Endothelial cell (in vitro differentiated cells): Measurements from ENCODE around the gene TRAF3. TPM values are rescaled to one million over a fixed set of nuclear protein-coding genes. Genes with fewer than 3 reads are reported as not detected.

ENCODE experiments used
- DNase-seq: peaks from one replicate; pipeline ENCODE4 v3.0.0; 2021; ENCODE audit warnings: low spot score
- H3K27ac Mint-ChIP-seq: one replicate; pipeline ENCODE4 v1.8.0; 2021; ENCODE audit warnings: mixed read lengths, inconsistent platforms; ENCODE audit not compliant: unreplicated experiment
- H3K27me3 Mint-ChIP-seq: one replicate; pipeline ENCODE4 v1.8.0; 2021; ENCODE audit warnings: mild to moderate bottlenecking, moderate library complexity, mixed read lengths, inconsistent platforms; ENCODE audit not compliant: unreplicated experiment
- H3K36me3 Mint-ChIP-seq: one replicate; pipeline ENCODE4 v1.8.0; 2021; ENCODE audit warnings: mild to moderate bottlenecking, low read depth, mixed read lengths, inconsistent platforms; ENCODE audit not compliant: unreplicated experiment
- H3K4me1 Mint-ChIP-seq: one replicate; pipeline ENCODE4 v1.8.0; 2021; ENCODE audit warnings: mild to moderate bottlenecking, mixed read lengths, inconsistent platforms; ENCODE audit not compliant: unreplicated experiment
- H3K4me3 Mint-ChIP-seq: one replicate; pipeline ENCODE4 v1.8.0; 2021; ENCODE audit warnings: mild to moderate bottlenecking, mixed read lengths, inconsistent platforms; ENCODE audit not compliant: unreplicated experiment
- H3K9me3 Mint-ChIP-seq: one replicate; pipeline ENCODE4 v1.8.0; 2021; ENCODE audit warnings: mixed read lengths, inconsistent platforms; ENCODE audit not compliant: unreplicated experiment
- total RNA-seq: library from RNA; stranded (reverse); fragmentation: NEBNext Ultra II Directional; extraction: Animal tissue kit (Norgen Biotek cat#: 25700); gene quantifications from one replicate; pipeline ENCODE4 v1.2.1, GENCODE V29; 2021; ENCODE audit not compliant: unreplicated experiment
- TF ChIP-seq, protein P1 (sequence below): fragments of 200-600 bp; sonication (generic); IDR thresholded peaks from one replicate; pipeline ENCODE4 v1.5.0; 2021; ENCODE audit warnings: antibody characterized with exemption; ENCODE audit not compliant: unreplicated experiment

The TRAF3 gene
- total RNA-seq, 1 donor from 2014 or later, result 9.7 TPM

DNA sequence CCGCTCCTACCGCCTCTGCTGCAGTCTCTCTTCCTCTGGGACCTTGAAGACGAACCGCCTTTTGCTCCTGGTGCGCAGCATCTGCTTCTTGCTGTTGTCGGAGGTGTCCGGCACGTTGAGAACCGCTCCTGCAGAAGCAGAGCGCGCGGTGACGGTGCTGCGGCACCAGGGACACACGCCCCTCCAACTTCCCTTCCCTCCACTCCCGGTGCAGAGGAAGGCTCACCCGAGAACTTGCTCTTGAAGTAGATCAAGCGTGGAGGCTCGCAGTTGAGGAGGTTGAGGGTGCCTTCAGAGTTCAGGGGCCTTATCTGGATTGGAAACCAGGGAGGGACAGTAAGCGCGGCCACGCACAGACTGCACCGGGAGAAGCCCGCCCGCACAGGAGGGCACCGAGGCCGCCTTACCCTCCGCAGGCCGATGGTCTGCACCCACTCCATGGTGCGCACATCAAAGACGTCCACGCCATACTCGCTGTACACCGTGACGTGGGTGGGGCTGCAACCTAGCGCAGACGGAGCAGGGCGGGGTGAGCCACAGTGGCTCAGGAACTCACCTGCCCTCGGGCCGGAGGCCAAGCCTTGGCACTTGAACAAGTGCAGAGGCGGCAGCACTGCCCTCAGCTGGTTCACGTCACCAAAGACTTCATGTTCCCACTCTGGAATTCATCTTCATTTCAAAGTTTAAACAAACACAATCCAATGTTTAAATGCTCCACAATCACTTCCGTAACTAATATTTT, 162.7 kb downstream of the TRAF3 start:
- DNase-seq, result no peak
- Mint-ChIP-seq H3K27me3 (peaks cover 10% of the 10 kb centered on the region), H3K4me3 (peak overlapping the region; percentile 76), H3K27ac (no peak overlapping the region), H3K9me3 (no peaks in the 10 kb centered on the region), H3K36me3 (peaks cover 49% of the 10 kb centered on the region), H3K4me1 (peaks cover 9% of the 10 kb centered on the region)
- TF ChIP-seq, protein P1, sequence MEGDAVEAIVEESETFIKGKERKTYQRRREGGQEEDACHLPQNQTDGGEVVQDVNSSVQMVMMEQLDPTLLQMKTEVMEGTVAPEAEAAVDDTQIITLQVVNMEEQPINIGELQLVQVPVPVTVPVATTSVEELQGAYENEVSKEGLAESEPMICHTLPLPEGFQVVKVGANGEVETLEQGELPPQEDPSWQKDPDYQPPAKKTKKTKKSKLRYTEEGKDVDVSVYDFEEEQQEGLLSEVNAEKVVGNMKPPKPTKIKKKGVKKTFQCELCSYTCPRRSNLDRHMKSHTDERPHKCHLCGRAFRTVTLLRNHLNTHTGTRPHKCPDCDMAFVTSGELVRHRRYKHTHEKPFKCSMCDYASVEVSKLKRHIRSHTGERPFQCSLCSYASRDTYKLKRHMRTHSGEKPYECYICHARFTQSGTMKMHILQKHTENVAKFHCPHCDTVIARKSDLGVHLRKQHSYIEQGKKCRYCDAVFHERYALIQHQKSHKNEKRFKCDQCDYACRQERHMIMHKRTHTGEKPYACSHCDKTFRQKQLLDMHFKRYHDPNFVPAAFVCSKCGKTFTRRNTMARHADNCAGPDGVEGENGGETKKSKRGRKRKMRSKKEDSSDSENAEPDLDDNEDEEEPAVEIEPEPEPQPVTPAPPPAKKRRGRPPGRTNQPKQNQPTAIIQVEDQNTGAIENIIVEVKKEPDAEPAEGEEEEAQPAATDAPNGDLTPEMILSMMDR, result no peak

DNA sequence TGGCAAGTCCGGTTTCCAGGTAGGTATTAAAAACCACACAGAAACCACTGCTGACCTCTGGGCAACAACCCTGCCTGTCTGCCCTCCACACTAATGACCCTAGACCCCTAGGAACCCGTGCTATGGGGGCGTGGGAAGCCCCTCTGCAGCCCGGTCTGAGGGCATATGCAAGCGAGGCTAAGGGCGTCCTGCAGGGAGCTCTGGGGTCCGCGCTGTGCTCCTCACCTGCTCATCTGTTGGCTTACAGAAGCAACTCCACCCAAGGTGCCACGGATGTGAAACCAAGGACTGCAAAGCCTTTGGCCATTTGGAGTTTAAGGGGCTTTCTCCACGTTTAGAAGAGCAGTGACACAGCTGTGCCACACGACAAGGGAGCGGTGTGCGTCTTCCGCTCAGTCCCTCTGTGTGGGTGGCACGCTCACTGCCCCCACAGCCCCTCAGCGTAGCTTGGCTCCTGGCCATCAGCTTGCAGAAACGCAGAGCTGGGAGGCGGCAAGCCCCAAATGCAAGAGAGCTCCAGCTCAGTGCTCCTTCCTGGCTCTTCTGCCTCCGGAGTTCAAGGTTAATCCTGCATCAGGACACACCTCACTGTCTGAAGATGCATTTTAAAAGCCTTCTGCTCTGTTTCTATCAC, 163.6 kb downstream of the TRAF3 start:
- Mint-ChIP-seq H3K36me3 (peaks cover 56% of the 10 kb centered on the region), H3K4me3 (no peak overlapping the region), H3K27ac (no peak overlapping the region), H3K27me3 (peaks cover 17% of the 10 kb centered on the region), H3K4me1 (peaks cover 9% of the 10 kb centered on the region), H3K9me3 (no peaks in the 10 kb centered on the region)
- no peak for DNase-seq
- TF ChIP-seq, protein P1, result no peak

DNA sequence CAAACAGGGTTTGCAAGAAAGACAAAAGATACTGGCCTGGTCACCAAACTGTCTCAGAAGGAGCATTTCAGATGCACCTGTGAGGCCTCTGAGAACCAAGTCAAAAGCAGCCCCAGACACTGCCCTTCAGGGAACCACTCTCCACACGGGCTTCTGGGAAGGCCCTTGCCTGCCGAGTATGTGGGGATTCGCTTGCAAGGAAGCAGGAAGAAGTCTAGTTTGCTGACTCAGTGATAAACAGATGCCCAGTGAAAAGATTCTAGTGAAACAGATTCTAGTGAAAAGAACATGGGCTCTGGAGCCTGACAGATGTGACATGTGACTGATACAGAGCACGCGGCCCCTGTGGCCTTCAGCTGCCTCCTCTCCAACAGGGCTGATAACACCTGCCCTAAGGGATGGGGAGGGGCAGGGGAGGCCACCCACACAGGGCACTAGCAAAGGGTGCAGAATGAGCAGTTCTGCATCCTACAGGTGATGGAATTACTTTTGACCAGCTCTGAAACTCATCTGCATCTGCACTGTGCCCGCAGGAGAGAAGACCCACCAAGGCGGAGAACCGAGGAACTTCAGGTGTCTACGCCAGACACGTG, 164.3 kb downstream of the TRAF3 start:
- Mint-ChIP-seq H3K27ac (no peak overlapping the region), H3K27me3 (peaks cover 17% of the 10 kb centered on the region), H3K36me3 (peaks cover 52% of the 10 kb centered on the region), H3K4me3 (no peak overlapping the region), H3K4me1 (peaks cover 5% of the 10 kb centered on the region), H3K9me3 (no peaks in the 10 kb centered on the region)
- no peak for DNase-seq
- TF ChIP-seq, protein P1, result no peak

DNA sequence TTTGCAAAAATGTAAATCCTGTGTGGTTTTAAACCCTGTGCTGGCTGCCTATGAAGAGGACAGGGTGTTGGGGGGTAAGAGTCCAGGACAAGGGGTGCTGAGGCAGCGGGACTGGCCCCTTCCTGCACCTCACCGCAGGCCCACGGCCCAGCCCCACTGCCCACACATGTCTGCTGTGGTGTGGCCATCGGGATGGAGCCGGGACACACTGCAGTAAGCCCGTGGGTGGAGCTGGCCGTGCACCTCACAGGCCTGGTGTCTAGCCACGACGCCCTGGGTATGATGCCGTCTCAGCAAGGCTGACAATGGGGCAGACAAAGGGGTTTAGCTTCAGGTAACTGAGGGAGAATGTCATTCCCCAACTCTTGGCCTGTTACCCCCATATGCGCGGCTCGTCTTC, 164.8 kb downstream of the TRAF3 start:
- H3K27ac Mint-ChIP-seq, result no peak overlapping the region

More for the DNA sequence above, 164.8 kb downstream of the TRAF3 start:
- Mint-ChIP-seq H3K9me3 (no peaks in the 10 kb centered on the region), H3K36me3 (peaks cover 54% of the 10 kb centered on the region), H3K27me3 (peaks cover 17% of the 10 kb centered on the region), H3K4me1 (peaks cover 3% of the 10 kb centered on the region), H3K4me3 (no peak overlapping the region)
- TF ChIP-seq, protein P1, result no peak
- DNase-seq, result no peak
